Measurements from ENCODE around the gene NLRC4.

DNA sequence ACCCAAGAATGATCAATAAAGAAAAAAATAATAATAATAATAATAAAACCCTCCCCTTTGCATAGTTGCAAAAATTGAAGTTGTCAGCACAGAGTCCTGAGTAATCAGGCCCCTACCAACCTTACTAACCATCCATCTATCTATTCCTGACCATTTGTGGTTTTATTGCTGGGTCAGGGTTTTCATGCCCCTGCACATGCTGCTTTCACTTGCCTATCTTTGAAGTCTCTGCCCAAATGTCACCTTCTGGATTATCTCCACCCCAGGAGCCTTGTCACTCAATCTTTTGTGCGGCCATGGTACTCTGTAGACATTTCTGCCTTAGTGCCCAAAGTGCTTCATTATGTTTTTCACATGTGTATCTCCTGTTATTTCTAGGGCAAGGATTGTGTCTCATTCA is 63.9 kb downstream of the NLRC4 start:
- TF ChIP-seq CTCF (IDR thresholded peaks at IDR 0.05): no peak
- TF ChIP-seq EP300 (IDR thresholded peaks at IDR 0.05): no peak
- TF ChIP-seq POLR2A (IDR thresholded peaks at IDR 0.05): no peak
